WERI-Rb-1 (cell line): ENCODE results near the gene TNS1.

Experiments used
- DNase-seq: peaks from one replicate; pipeline ENCODE4 v3.0.0-alpha.2; 2020
- H3K27ac ChIP-seq: fragments of 250-450 bp; sonication (Bioruptor Pico); 2 replicates; pipeline ENCODE4 v1.5.1; 2020; ENCODE audit warnings: mild to moderate bottlenecking, moderate library complexity
- H3K27me3 ChIP-seq: fragments of 250-450 bp; sonication (Bioruptor Pico); 2 replicates; pipeline ENCODE4 v1.5.1; 2021; ENCODE audit warnings: mild to moderate bottlenecking, low read depth, moderate library complexity; ENCODE audit not compliant: insufficient read depth, severe bottlenecking
- H3K36me3 ChIP-seq: fragments of 250-450 bp; sonication (Bioruptor Pico); 2 replicates; pipeline ENCODE4 v1.5.1; 2020; ENCODE audit warnings: mild to moderate bottlenecking, moderate library complexity
- H3K4me3 ChIP-seq: 2 replicates; pipeline ENCODE4 v1.5.1; 2011; ENCODE audit warnings: low read depth, mild to moderate bottlenecking, control low read depth, low read length
- H3K9me3 ChIP-seq: fragments of 250-450 bp; sonication (Bioruptor Pico); 2 replicates; pipeline ENCODE4 v1.5.1; 2021; ENCODE audit warnings: mild to moderate bottlenecking, moderate library complexity; ENCODE audit not compliant: severe bottlenecking
- TF ChIP-seq, protein P1 (sequence below): IDR thresholded peaks from 2 replicates; pipeline ENCODE4 v1.5.1; 2011; ENCODE audit warnings: low read depth, mild to moderate bottlenecking, control low read depth, inconsistent platforms, low read length

Gene TNS1

DNA sequence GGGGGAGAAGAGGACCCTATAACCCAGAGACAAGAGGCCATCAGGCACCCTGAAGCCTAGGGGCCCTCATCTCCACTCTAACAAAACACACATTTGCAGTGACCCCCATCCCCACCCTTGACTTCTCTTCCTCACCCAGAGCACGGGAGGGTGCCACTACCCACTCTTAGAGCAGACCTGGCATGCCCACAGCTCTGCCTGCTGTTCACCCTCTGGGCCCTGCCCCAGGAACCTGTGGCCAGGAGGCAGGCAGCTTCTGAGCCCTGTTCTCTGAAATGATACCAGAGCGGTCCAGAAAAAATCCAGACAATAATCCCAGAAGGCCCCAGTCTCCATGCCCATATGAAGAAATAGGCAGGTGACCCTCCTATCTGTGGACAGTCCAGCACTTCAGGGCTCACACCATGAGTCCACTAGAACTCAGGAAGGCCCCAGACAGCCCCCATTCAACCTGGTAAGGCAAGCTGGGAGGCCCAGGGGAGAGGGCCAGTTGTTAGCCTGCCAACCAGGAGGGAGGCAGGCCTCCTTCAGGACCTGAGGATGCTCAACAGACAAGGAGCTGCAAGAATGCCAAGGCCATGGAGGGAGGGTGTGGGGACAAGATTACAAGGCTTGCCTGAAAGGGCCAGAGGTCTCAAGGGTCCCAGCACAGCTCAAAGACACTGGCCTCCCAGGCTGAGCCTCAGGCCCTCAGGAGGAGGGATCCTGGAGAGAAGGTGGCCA lies 75.0 kb downstream of the TNS1 start:
- no peak overlapping the region for H3K27ac ChIP-seq
- no peaks in the 10 kb centered on the region for H3K27me3 ChIP-seq
- no peak overlapping the region for H3K4me3 ChIP-seq
- TF ChIP-seq, protein P1, sequence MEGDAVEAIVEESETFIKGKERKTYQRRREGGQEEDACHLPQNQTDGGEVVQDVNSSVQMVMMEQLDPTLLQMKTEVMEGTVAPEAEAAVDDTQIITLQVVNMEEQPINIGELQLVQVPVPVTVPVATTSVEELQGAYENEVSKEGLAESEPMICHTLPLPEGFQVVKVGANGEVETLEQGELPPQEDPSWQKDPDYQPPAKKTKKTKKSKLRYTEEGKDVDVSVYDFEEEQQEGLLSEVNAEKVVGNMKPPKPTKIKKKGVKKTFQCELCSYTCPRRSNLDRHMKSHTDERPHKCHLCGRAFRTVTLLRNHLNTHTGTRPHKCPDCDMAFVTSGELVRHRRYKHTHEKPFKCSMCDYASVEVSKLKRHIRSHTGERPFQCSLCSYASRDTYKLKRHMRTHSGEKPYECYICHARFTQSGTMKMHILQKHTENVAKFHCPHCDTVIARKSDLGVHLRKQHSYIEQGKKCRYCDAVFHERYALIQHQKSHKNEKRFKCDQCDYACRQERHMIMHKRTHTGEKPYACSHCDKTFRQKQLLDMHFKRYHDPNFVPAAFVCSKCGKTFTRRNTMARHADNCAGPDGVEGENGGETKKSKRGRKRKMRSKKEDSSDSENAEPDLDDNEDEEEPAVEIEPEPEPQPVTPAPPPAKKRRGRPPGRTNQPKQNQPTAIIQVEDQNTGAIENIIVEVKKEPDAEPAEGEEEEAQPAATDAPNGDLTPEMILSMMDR: no peak
- no peaks in the 10 kb centered on the region for H3K36me3 ChIP-seq
- DNase-seq: no peak
- no peaks in the 10 kb centered on the region for H3K9me3 ChIP-seq

DNA sequence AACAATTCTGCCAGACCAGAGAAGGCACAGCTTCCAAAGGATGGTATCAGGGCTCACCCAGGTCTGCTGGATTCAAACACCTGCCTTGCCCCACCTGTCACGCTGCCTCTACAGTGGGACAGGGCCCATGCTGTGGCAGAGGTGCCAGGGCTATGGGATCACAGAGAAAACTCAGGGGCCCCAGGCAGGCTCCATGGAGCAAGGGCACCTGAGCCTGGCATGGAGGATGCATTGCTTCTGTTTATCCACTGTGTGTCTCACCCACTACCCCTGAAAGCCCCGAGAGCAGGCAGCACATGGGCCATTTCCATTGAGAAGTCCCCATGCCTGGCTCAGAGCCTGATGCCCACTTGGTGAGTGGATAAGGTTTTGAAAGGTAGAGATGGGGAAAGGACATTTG lies 76.0 kb downstream of the TNS1 start:
- TF ChIP-seq, protein P1: no peak
- Histone ChIP-seq H3K4me3 (no peak overlapping the region), H3K27me3 (no peaks in the 10 kb centered on the region), H3K27ac (no peak overlapping the region), H3K36me3 (no peaks in the 10 kb centered on the region), H3K9me3 (no peaks in the 10 kb centered on the region)
- DNase-seq: no peak

DNA sequence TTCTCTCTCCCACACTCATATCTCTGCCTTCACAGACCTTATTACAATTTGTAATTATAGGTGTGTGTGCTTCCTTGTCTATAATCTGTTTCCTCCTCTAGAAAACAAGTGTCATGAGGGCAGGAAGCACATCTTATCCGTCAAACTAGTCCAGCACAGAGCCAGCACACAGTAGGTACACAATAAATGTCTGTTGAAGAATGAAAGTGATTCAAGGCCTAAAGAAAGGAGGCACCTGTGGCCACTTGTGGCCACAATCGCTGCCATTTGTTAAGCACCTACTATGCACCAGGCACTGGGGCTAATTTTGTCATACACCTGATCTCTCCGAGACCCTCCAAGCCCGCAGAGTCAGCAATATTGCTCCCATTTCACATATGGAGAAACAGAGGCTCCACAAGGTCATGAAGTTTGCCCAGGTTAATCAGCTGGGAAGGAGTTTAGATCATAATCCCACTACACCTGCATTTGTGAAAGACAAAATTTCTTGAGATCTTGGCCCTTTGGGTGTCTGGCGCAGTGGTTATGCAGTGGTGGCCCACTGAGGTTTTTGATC lies 78.4 kb downstream of the TNS1 start:
- TF ChIP-seq, protein P1: no peak

DNA sequence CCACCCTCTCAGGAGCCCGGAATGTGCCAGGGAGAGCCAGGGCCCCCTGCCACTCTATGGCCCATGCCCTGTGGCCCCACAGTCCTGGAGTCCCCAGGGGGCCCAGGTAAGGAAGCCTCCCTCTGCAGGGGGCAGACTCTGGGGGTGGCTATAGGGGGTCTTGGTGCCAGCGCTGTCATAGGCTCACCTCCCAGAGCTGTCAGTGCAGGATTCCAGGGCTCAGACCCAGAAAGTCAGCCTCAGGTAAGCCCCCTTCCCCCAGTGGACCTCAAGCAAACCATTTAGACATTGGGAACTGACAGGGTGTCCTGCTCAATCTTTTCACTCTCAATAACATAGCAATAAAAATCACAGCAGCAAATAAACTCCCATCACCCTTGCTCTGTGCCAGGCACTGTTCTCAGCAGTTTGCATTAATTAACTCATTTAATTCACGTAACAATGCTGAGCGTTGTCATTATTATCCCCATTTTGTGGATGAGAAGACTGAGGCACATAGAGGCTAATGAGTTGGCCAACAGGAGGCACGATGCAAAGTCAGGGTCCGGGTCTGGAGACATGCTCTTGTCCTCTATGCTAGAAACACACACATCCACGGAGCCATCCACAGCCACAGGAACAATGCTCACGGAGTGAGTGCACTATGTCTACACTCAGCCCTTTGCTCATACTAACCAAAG lies 79.6 kb downstream of the TNS1 start:
- TF ChIP-seq, protein P1: no peak

More for the DNA sequence above, 78.4 kb downstream of the TNS1 start:
- Histone ChIP-seq H3K27ac (no peak overlapping the region), H3K9me3 (no peaks in the 10 kb centered on the region), H3K27me3 (no peaks in the 10 kb centered on the region), H3K4me3 (no peak overlapping the region), H3K36me3 (no peaks in the 10 kb centered on the region)
- DNase-seq: no peak

DNA sequence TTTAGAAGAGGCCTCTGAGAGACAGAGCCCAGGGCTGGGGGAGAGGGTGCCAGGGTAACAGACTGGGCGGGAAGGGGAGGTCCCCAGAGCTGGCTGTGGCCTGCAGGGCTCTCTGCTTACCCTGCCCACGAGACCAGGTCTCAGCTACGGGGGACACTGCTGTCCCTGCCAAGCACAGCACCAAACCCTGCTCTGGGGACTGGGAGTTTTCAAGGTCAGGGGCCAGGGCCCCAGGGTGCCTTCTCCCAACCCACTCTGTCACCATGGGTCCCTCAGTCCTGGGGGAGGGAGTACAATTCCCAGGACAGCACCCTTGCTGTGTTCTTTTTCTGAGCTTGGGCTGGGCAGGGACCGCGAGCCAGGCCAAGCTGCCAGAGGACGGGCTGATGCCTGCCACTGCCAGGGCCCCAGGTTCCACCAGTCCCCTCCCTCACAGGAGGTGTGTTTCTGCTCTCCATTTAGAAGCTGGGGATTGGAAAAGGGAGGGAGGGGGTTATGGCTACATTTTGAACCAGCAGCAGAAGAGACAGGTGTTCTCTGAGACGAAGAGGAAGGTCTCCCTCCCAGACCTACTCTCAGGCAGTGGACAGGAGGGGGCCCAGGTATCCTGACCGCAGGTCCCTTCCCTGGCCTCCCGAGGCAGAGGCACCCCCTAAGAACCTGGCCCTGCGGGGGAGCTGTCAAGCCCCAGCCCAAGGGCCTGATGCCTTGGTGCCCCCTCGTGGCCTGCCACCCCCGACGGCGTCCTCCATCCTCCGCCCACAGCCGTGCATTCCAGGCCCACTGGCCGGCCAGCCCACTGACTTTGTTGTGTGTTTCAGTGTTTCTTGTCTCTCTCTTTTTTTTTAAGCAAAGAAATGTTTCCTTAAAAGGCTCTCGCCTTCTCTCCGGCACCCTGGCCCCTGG lies 80.4 kb downstream of the TNS1 start:
- TF ChIP-seq, protein P1: no peak
- no peak overlapping the region for H3K4me3 ChIP-seq
- H3K9me3 ChIP-seq: no peaks in the 10 kb centered on the region
- no peak overlapping the region for H3K27ac ChIP-seq
- DNase-seq: no peak
- H3K27me3 ChIP-seq: no peaks in the 10 kb centered on the region
- no peaks in the 10 kb centered on the region for H3K36me3 ChIP-seq

More for the DNA sequence above, 79.6 kb downstream of the TNS1 start:
- Histone ChIP-seq H3K9me3 (no peaks in the 10 kb centered on the region), H3K27me3 (no peaks in the 10 kb centered on the region), H3K36me3 (no peaks in the 10 kb centered on the region), H3K27ac (no peak overlapping the region), H3K4me3 (no peak overlapping the region)
- DNase-seq: no peak
